Superior temporal gyrus (tissue), 1 donor: ENCODE results near the gene EDIL3.
"Not testable (repeated sequence)": the region's sequence is repeated elsewhere in the genome, so short reads cannot be mapped to it uniquely, and the experiment has no call there.

ENCODE experiments used
- DNase-seq: peaks from one replicate; pipeline ENCODE4 v3.0.0-alpha.2; 2016; ENCODE audit errors: extremely low spot score

Gene EDIL3

DNA sequence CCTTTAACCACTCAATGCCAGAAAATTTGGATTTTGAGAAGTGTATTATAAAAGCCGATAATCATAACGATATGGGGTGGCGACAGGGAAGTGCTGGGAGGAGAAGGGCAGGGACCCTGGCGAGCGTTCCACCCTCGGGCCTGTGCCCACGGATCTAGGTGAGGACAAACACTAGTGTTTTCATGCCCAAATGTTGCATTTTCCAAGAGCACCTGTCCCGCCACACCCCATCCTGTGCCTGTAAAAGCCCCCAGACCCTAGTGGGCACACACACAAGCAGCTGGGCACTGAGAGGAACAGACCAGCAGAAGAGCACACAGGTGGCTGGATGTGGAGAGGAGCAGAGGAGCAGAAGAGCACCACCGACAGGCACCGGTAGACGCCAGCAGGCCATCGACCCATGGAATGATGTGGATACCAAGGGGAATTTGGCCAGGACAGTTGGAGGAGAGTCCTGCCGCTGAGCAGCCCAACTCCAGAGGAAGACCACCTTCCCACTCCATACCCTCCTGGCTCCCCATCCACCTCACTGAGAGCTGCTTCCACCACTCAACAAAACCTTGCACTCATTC is 315.0 kb downstream of the EDIL3 start:
- no peak for DNase-seq

DNA sequence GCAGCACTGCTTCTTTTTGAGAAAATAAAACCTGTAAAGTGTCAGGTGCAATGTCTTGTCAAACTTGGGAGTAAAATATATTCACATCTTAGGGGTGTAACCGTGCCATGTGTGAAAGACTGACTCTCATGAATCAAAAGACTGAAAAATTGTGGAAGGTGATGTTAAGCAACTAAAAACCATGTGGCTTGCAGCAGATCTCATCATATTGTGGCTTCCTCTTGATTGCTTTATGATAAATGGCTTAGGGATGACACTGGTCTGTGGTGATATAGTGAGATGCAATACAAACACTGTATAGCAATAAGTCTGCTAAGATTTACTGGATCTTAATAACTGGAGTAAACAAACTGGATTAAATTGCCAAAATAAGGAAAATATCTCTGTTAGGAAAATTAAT is 321.6 kb downstream of the EDIL3 start:
- DNase-seq, result no peak

DNA sequence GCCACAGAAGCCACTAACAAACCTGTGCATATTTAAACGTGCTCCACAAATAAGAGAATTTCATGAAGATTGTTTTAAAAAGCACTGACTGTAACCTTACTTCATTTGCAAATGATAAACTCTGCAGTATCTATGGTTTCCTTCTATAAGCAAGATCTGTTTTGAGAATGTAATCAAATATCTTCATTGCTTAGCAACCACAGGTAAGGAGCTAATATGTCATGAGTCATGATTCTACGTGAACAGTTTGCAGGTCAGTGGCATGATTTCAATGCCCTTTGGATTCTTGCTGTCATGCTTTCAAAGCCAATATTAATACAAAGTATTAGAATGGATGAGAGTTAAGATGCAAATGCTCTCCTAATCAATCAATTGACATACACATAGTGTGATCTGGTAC is 325.0 kb downstream of the EDIL3 start:
- no peak for DNase-seq

DNA sequence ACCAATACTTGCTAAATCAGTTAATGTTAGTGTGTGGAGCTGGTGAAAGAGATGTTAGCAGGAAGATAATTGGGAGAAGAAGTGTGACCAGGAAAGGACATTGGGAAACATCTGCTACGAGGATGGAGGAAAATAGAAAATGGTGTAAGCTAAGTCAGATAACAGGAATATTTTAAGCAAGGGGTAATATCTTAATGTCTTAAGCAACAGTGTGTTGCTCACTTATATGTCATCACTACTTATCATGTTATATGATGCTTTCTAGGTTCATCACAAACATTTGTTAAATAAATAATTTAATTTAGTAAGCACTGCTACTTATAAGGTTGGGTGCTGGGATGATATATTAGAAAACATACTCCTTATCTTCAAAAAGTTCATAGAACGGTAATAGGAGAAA is 326.1 kb downstream of the EDIL3 start:
- no peak for DNase-seq

DNA sequence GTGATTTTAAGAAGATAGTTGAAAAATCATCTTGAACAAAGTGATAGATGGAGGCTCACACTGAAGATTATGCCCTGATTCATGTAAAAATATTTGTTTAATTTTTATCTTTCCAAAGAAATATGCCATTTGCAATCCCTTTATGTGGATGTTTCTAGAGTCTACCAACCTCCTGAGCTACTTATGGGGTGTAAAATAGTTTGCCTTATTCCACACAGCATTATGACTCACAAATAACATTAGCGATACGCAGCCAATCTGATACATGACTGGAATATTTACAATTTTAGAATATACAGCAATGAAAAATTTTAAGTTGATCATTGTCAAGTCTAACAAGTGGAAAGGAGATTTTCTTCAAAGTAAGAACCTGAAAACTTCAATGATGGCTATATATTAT is 327.5 kb downstream of the EDIL3 start:
- no peak for DNase-seq

DNA sequence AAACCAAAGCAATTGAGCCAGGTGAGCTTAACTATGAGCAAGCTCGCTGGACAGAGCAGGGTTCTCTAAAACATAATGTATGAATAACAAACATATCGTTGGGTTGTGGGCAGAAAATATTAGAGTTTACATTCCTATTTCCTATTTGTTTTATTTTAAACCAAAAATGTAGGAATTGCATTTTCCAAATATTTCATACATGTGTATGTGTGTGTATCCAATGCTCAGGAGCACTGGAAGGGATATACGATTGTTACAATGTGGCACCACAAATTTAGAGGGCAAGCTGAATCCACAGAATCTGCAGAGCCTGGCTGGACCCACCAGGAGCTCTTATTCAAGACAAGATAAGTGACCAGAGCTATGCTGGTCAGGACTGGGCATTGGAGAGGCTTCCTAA is 338.7 kb downstream of the EDIL3 start:
- DNase-seq, result no peak

DNA sequence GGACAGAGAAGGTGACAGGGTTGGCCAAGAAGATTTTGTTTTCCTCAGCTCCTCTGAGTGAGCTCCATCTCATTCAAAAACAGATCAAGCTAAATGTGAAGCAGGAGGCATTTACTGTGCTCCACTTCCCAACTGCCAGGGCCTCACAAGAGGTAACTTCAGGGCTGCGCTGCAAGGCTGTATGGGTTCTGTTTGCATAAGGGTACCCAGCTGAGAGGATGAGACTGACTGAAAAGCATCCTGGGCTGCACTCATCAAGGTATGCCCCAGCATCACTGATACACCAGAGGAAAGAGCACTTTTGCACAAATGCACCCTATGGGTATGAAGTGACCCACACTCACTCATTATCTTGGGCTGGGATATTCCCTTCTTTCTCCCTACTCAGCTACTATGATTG is 347.8 kb downstream of the EDIL3 start:
- DNase-seq, result no peak

DNA sequence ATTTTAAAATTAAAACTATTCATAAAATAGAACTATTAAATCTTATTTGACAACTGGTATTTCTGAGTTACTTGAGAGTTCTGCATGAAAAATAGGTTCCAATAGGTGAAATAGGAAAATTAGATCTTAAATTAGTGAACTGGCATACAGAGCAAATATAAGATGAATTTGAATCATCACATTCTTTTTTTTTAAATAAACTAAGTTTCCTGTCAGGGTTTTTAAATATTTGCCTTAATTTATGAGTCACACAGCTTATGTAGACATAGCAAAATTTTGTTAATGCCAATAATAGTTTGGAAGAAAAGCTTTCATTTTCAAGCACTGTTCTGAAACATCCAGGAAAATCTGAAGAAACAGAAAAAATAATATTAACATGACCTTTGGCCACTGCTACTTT is 352.4 kb downstream of the EDIL3 start:
- DNase-seq, result no peak

DNA sequence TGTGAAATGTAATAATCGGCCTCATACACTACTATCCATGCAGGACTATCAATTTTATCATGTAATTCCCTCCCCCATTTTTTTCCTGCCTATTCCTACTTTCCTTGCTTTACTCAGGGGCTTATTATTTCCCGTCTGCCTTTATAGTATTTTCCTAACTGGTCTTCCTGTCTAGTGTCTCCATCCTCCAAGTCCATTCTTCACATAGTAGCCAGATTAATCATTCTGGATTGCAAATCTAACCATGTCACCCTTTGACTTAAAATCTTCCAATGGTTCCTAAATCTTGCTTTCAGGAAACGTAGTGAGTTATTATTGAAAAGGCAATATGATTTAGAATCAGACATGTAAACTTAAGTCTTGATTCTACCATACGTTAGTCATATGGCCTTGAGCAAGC is 356.6 kb downstream of the EDIL3 start:
- DNase-seq, result no peak

DNA sequence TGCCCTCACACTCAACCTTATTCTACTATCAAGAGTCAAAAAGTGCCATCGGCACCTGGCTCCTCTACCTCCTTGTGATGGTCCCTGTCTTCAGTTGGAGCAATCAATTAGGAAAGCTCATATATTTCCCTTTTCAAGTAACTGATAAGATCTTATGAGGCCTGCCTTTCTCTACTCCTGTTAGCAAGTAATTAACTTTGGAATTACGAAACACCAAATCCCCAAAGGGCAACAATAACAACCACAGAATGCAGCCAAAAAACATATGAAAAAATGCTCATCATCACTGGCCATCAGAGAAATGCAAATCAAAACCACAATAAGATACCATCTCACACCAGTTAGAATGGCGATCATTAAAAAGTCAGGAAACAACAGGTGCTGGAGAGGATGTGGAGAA is 366.2 kb downstream of the EDIL3 start:
- not testable (repeated sequence) for DNase-seq

DNA sequence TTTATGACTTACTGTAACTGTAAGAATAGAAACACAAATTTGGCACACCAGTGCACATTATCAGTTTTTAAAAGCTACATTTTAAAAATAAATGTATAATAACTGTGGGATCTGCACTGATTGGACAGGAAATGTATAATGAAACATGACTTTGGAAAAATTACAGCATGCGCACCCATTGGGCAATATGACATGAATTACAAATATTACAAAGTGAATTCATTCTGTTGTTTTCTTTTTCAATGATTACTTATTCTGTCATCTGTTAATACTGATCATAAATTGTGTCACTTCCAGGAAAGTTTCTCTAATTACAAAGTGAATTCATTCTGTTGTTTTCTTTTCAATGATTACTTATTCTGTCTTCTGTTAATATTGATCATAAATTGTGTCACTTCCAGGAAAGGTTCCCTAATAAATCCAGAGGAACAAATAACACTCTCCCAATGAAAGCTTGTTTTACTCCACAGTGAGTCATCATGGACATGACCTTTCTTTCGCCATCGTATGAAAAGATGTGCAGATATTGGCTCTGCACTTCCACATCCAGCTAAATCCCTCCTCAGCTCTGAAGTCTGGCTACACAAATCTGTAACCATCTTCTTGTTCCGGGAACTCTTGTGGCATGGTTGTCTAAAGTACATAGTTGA is 367.0 kb downstream of the EDIL3 start:
- DNase-seq, result no peak

DNA sequence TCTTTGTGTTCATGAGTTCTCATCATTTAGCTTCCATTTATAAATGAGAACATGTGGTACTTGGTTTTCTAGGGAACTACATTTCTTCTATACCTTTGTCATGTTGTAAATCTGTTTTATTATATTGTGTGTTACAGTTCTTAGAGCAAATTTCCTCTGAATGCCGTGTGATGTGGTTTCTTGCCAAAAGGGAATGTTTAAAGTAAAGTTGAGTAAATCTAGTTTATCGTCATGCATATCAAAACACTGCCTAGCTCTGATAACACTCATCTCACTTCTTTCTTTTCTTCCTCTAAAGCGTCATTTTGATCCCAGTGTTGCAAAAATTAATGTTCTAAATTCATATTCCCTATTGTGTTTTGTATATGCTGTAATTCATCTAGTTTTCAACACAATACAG is 368.6 kb downstream of the EDIL3 start:
- no peak for DNase-seq

DNA sequence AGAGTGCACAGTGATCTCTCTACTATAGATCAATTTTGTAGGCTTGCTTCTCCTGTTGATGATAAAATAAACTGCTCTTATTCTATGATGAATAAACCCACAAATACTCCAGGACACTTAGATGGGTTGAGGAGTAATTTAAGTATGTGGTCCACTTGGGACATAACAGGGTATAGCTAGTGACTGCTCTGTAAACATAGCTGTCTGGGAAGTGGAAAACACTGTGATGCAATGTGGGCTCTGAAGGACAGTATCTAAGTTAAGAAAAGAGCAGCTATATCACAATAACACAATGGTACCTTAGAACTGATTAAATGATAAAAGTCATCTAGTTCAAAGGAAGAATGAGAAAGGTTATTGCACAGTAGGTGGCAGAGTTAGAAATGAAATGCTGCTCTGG is 369.7 kb downstream of the EDIL3 start:
- DNase-seq, result no peak

DNA sequence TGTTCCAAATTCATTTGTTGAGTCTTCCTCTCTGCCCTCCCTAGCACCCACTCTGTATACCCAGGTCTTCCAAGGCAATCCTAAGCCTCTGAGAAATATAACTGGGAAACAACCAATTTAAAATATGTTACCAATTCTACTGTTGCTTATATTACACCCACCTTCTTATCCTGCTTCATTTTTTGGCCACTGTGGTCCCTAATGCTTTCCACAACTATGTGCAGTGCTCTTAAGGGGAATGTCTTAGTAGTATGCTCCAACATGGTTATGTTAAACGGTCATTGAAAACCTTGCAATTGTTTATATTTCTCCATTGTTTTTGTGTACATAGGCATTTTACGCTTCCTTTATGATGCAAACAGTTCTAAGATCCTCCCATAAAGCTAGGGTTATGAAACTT is 390.9 kb downstream of the EDIL3 start:
- no peak for DNase-seq

DNA sequence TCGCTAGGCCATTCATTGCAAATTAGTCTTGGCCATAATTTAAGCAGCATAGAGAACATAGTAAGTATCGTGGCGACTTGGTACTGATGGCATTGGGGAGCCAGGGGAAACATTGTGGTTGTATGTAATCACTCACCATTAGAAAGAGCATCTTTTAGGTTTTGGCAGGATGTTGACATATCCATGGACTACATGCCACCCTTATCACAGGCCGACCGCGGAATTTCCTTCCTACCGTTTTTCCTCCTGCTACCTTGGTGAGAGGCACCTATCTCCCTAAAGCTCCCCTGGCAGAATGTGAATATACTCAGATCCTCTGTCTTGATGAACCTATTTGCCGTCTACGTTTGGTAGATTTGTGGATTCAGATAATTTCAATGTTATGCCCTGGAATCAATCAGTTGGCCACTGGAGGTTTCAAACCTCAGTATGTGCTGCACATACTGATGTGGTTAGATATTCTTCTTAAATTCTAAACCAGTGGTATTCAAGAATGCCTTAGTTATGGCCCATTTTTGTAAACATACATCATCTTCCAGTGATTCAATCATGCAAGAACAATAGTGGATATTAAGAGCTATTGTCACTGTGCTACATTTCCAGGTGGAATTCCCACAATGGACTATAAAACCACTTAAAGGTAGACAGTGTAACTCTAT is 393.0 kb downstream of the EDIL3 start:
- no peak for DNase-seq

DNA sequence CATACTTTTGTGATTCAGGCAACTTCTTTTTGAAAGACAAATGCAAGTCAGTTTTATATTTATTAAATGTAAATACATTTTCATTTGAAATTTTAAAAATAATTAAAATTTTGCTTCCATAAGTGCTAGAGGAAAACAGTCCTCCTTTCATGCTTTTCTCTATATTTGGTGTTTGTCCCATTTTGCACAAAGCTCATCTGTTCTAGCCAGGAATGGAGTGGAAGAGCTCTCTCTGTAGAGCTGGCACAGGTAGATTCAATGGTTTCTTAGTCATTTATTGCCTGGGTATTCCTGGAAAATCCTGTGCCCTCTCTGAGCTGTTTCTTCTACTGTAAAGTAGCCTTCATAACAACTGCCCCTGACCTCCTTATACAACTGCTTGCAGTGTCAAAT is 396.4 kb downstream of the EDIL3 start:
- no peak for DNase-seq

DNA sequence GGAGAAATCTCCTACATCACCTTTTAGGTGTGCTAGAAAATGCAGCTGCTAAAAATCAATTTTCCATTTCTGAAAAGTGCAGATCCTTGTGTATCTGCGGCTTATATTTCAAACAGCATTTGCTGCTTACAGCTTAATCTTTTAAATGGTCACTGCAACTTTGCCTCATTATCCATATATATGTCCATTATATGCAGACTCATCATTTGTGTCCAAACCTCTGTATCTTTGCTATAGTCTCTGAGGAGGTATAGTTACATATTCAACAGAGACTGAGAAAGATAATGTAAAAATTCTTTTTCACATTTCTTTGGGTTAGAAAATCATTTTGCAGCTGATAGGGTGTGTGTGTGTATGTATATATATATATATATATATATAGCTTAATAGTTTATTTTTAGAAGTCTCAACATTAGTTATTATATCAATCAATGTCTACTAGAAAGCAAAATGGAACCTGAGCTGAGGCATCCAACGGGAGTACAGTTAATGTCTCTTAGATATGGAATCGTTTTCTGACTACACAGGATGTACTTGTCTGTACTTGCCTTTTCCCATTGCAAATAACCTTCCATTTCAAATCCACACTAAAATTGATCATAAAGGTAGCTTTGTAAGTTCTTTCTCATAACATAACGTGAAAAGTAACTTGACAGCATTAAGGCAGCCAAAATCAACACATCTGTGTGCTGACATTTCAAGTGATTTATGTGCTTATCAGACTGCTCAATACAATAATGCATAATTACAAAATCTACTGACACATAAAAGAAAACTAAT is 397.0 kb downstream of the EDIL3 start:
- no peak for DNase-seq

DNA sequence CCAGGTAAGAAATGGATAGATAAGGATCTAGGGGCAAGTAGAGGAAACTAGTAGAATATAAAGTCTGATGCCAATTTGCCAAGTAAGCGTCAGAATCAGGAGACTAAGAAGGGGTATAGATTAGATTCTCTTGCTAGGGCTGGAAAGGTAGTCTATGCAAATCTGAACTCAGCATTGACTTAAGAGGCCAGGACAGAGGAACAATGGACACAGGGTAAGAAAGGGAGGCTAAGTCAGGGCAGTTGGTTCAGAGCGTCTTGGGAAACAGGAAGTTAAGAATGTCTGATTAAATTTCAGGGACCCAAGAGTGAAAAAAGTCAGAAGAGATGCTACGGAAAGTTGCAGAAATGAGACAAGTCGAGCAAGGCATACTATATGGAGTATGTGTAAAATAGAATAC is 400.8 kb downstream of the EDIL3 start:
- no peak for DNase-seq

DNA sequence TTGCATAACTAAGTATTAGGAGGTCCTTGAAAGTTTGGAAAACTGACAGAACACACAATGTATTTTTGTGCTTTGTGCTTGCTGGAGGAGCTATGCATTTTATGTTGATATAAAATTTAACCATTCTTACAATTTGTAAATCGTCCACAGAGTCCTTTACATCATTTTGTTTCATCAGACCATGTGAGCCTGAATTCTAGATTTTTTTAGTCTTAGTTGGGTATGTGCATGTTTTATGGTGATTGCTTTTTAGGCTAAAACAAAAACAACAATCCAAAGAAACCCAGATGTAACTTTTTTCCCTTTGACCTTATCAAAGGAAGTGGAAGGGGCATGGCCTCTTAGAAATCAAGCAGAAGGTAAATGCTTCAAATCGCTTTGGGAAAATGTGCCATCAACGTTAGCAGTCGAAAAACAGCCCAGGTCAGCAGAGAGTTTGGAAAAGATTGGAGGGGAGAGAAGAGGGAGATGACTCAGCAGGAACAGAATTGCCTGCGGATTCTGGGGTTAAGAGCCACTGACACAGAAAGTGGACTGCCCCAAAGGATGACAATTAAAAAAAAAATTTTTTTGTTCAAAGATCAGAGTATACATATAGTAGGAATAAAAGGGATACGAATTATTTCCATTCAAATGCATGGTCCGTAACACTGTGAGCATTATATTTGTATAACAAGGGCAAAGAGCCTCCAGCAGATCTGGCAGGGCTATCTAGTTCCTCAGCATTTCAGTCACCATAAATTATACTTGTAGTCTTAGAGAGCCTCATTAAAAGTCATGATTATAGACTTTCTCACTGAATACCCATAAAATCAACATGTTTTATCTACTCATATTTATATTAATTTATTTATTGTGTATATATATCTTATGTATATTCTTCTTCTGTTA is 410.5 kb downstream of the EDIL3 start:
- no peak for DNase-seq

DNA sequence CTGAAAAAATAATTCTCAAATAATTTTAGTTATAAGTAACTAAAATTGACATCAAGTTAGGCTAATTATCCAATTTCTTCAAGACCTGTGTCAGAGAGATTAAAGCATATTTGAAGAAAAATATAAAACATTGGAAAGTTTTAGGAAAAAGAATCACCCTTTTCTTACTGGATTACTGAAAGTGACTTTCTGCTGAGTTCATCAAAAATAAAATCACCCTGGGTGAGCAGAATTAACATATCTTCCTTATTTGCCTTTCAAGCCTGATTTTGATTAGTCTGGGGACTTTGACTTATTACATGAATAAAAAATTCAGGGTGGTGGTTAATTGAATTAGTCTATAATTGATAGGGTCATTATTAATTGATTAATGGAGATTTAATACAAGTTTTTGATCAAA is 411.8 kb downstream of the EDIL3 start:
- DNase-seq, result no peak

DNA sequence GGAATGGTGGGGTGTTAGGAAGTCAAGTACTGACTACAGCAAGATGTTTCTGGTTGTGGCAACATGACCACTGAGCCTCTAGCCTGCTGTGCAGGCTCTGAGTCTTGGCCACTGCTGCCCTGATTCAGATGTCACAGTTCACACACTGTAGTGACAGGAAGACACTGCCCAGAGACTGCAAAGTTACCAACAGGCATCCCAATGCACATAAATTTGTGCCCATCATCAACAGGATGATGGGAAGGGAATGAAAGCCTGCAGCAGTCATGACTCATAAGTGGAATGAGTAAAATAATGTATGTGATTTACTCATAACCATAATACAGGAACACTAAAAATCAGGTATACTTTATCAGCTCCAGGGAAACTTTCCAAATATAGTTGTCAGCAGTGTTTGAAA is 412.4 kb downstream of the EDIL3 start:
- no peak for DNase-seq

DNA sequence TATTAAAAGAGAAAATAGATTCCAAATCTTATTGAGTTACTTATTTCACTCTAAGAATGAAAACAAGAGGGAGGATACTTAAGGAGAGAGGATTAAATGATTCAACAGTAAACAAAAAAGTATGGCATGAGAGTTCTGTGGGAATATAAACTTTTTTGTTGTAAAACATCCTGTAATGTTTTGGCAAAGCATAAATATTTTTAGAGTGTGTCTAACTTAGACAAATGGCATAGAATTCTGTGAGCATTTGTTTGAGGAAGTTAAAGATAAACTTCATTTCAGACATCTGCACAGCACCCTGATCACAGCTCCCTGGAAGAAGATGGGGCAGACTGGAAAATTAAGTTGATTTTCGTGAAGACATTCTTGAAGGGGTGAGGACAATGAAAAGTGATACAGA is 417.3 kb downstream of the EDIL3 start:
- DNase-seq, result no peak
